HG03575 (cell line): ENCODE results near the gene GHDC.
"Not testable (repeated sequence)": the region's sequence is repeated elsewhere in the genome, so short reads cannot be mapped to it uniquely, and the experiment has no call there.

ENCODE experiments used
- ATAC-seq: cut with Tn5 transposase; IDR thresholded peaks from one replicate; pipeline ENCODE4 v1.9.1; 2021; ENCODE audit not compliant: unreplicated experiment, insufficient number of reproducible peaks, low FRiP score; ENCODE audit errors: extremely low read depth

GHDC gene

GRCh38 chr17:42210046-42210445, 15.8 kb upstream of the GHDC start:
- ATAC-seq = no peak

GRCh38 chr17:42206153-42206612, 11.9 kb upstream of the GHDC start:
- ATAC-seq = not testable (repeated sequence)

GRCh38 chr17:42203354-42203753, 9.1 kb upstream of the GHDC start:
- ATAC-seq = no peak

GRCh38 chr17:42202696-42203095, 8.4 kb upstream of the GHDC start:
- ATAC-seq = no peak

GRCh38 chr17:42202159-42202558, 7.9 kb upstream of the GHDC start:
- ATAC-seq = no peak

GRCh38 chr17:42201458-42201772, 7.1 kb upstream of the GHDC start:
- no peak for ATAC-seq

- ATAC-seq = no peak
These were observed 6.6 kb upstream of the GHDC start for GRCh38 chr17:42200706-42201457.

- no peak for ATAC-seq
These were observed 5.2 kb upstream of the GHDC start for GRCh38 chr17:42199416-42200011.

GRCh38 chr17:42198897-42199296, 4.6 kb upstream of the GHDC start:
- ATAC-seq = no peak

GRCh38 chr17:42197564-42198156, 3.4 kb upstream of the GHDC start:
- ATAC-seq = no peak

GRCh38 chr17:42193216-42193968, 902 bp downstream of the GHDC start:
- no peak for ATAC-seq

- no peak for ATAC-seq
These were observed 1.8 kb downstream of the GHDC start for GRCh38 chr17:42192189-42193126.

- no peak for ATAC-seq
These were observed 3.1 kb downstream of the GHDC start for GRCh38 chr17:42191275-42191608.

GRCh38 chr17:42190491-42191274, 3.6 kb downstream of the GHDC start:
- no peak for ATAC-seq

- no peak for ATAC-seq
These were observed 4.7 kb downstream of the GHDC start for GRCh38 chr17:42189651-42189965.

- no peak for ATAC-seq
These were observed 5.3 kb downstream of the GHDC start for GRCh38 chr17:42188749-42189650.

GRCh38 chr17:42187833-42188232, 6.5 kb downstream of the GHDC start:
- no peak for ATAC-seq
